Adrenal gland (tissue), 12 donors: Measurements from ENCODE around the gene FAM47C. TPM values are rescaled to one million over a fixed set of nuclear protein-coding genes. Genes with fewer than 3 reads are reported as not detected.
"Not testable (repeated sequence)": the region's sequence is repeated elsewhere in the genome, so short reads cannot be mapped to it uniquely, and the experiment has no call there.

ENCODE experiments used
- DNase-seq, 7 donors: peaks; one replicate each; pipeline ENCODE4 v3.0.0-alpha.2; 2019 to 2020
- H3K27ac ChIP-seq, 5 donors: fragments of 200-600 bp; sonication (generic) in 4 of 5; 1 replicate in 3 of 5; 2 replicates in 2 of 5; pipeline versions ENCODE4 v1.5.1 to v1.8.0; 2016 to 2020; ENCODE audit warnings: mild to moderate bottlenecking in 1 of 5
- H3K27me3 ChIP-seq: fragments of 200-600 bp; 2 replicates; pipeline ENCODE4 v1.8.0; 2021
- H3K36me3 ChIP-seq, 2 donors: fragments of 200-600 bp; replicated peaks in 1 of 2; 1 replicate in 1 of 2; 2 replicates in 1 of 2; pipeline versions ENCODE4 v1.5.1 to v1.8.0; 2018 to 2022
- H3K4me1 ChIP-seq, 2 donors: fragments of 200-600 bp; replicated peaks in 1 of 2; 1 replicate in 1 of 2; 2 replicates in 1 of 2; pipeline versions ENCODE4 v1.5.1 to v1.8.0; 2018 to 2021
- H3K4me3 ChIP-seq, 4 donors: fragments of 200-600 bp; sonication (generic) in 3 of 4; one replicate each; pipeline ENCODE4 v1.5.1; 2016 to 2018
- H3K9me3 ChIP-seq, 3 donors: fragments of 200-600 bp; sonication (generic) in 1 of 3; replicated peaks in 1 of 3; 1 replicate in 2 of 3; 2 replicates in 1 of 3; pipeline versions ENCODE4 v1.5.1 to v1.8.0; 2016 to 2021
- CTCF ChIP-seq, 6 experiments: fragments of 450-650 bp in 4 of 6; fragments of 200-600 bp in 2 of 6; sonication (generic) in 1 of 6; IDR thresholded peaks; 1 replicate in 5 of 6; 2 replicates in 1 of 6; pipeline versions ENCODE4 v1.5.1 to v1.8.0; 2016 to 2021; ENCODE audit warnings: antibody characterized with exemption in 6 of 6, mild to moderate bottlenecking in 2 of 6, moderate library complexity in 1 of 6
- POLR2A ChIP-seq, 2 donors: fragments of 450-650 bp; IDR thresholded peaks; one replicate each; pipeline ENCODE4 v1.6.1; 2017; ENCODE audit warnings: antibody characterized with exemption in 2 of 2, mild to moderate bottlenecking in 2 of 2, moderate library complexity in 1 of 2
- WGBS, 4 donors: extraction: QIAGEN DNeasy Blood & Tissue Kit in 2 of 4; methylation state at CpG; one replicate each; pipeline versions ENCODE4 v1.1.5 to v1.1.7; 2013 to 2017; 5-methylcytosine and 5-hydroxymethylcytosine counted together
- intact Hi-C, 2 donors: fragments of 100-400 bp; cut with DNase I; formaldehyde crosslinking; loops; one replicate each; pipeline versions ENCODE4 v1.14.1 to v1.15.0; 2022 to 2023
- polyA plus RNA-seq, 3 donors: library from polyadenylated mRNA; stranded (reverse); fragments of 200-250 nt in 2 of 3; fragments of 350-450 nt in 1 of 3; fragmentation: Illumina TruSeq in 1 of 3; extraction: RNeasy Lipid Tissue Mini Kit (QIAGEN cat#74804) in 1 of 3; gene quantifications; one replicate each; pipeline ENCODE4 v1.2.3, GENCODE V29; 2013 to 2014
- total RNA-seq, 9 donors: library from RNA; depleted of rRNA in 4 of 9; stranded (reverse); fragments of >200 nt in 4 of 9; fragments of 120-200 nt in 1 of 9; fragmentation: NEBNext Ultra II Directional in 1 of 9; extraction: Animal tissue kit (Norgen Biotek cat#: 25700) in 1 of 9; gene quantifications; one replicate each; pipeline versions ENCODE4 v1.1.0 to v1.2.4, GENCODE V29; 2013 to 2023
- donor health status: healthy with polysubstance abuse.
- donor health status: Bipolar disorder and iron deficiency.
- donor health status: DM: yes; HTN: yes; CAD: no.
- donor health status: DM: no; HTN: no; CAD: no.
- donor health status: DM: no; HTN: no; CAD: no.
- donor health status: DM: yes; HTN: yes; CAD: no.

FAM47C gene
- total and polyA plus RNA-seq, 12 donors, result under 0.01 TPM; not detected in 11

- no peak for DNase-seq
- no peaks in the 10 kb centered on the region for H3K9me3 ChIP-seq
- H3K4me3 ChIP-seq, result no peak overlapping the region
- intact Hi-C loops, result no loop called here
- no peak overlapping the region for H3K27ac ChIP-seq
- TF ChIP-seq POLR2A (IDR thresholded peaks at IDR 0.05) (no peak), CTCF (IDR thresholded peaks at IDR 0.05) (no peak)
- H3K4me1 ChIP-seq, result no peaks in the 10 kb centered on the region
- H3K36me3 ChIP-seq, result no peaks in the 10 kb centered on the region
- 63 to 82% (median 74%) methylated on average over 1 to 4 of the region's 4 CpGs for WGBS, 4 donors
- no peaks in the 10 kb centered on the region for H3K27me3 ChIP-seq
These were observed 39.6 kb downstream of the FAM47C start for GRCh38 chrX:37047776-37048175.

- H3K36me3 ChIP-seq, DNase-seq, H3K9me3 ChIP-seq, H3K4me3 ChIP-seq, intact Hi-C loops, H3K27me3 ChIP-seq, H3K27ac ChIP-seq, H3K4me1 ChIP-seq: not testable (repeated sequence)
These were observed 49.4 kb downstream of the FAM47C start for GRCh38 chrX:37057572-37057971.

- peak in 2 of 7 donors; percentile 23 to 26 for DNase-seq
- TF ChIP-seq CTCF (IDR thresholded peaks at IDR 0.05) (peak; percentile 40 to 55 (median 50)), POLR2A (IDR thresholded peaks at IDR 0.05) (no peak)
- WGBS, 4 donors, result 0 to 3% (median 1%) methylated on average over 3 of the region's 3 CpGs
- no peaks in the 10 kb centered on the region for H3K9me3 ChIP-seq
- intact Hi-C loops, result no loop called here
- H3K27ac ChIP-seq, result no peak overlapping the region
- no peaks in the 10 kb centered on the region for H3K4me1 ChIP-seq
- H3K27me3 ChIP-seq, result peaks cover 9% of the 10 kb centered on the region
- no peaks in the 10 kb centered on the region for H3K36me3 ChIP-seq
- H3K4me3 ChIP-seq, result no peak overlapping the region
These were observed 52.8 kb downstream of the FAM47C start for GRCh38 chrX:37060999-37061398.
